ENCODE data around the gene ETV6. TPM values are rescaled to one million over a fixed set of nuclear protein-coding genes. Genes with fewer than 3 reads are reported as not detected.
"Not testable (repeated sequence)": the region's sequence is repeated elsewhere in the genome, so short reads cannot be mapped to it uniquely, and the experiment has no call there.

The ETV6 gene
- total RNA-seq, 1 experiment from 2014 or later: 14.1 TPM

DNA sequence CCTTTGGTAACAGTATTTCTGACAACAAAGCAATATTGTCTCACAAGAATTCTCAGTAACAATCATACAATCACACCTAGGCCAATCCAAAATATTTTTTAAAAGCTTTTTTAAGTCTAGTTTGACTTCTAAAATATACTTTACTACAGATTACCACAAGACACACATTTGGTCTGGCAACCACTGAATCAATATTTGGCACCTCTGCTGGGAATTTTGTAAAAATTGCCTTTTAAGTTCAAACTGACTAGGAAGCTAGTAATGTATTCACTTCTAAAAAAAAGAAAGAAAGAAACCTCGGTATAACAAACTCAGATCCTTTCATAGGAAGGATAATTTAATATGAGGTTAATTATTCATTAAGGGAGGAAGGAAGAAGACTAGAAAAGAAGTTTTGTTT, 18.2 kb upstream of the ETV6 start:
- BruUV-seq (replicated peaks): no TSS peak
- RAD21 ChIA-PET (ENCODE audit: low non-redundant PET in 1 of 2, low total read pairs in 2 of 2, uncharacterized antibody in 2 of 2, unreplicated experiment in 2 of 2): no interaction called here
- Histone ChIP-seq H3K79me2 (ENCODE audit: insufficient read depth, low read length) (no peaks in the 10 kb centered on the region), H3K4me3 (replicated peaks in 1 of 2; ENCODE audit: low read depth in 1 of 2, low read length in 2 of 2) (no peak overlapping the region), H3K9me3 (ENCODE audit: control insufficient read depth in 1 of 2, insufficient read depth in 1 of 2, low read depth in 1 of 2, low read length in 2 of 2) (0 out of 4 replicates have a peak, but pooled peaks cover 0 to 3% of the 10 kb centered on the region in 2 experiments), H4K20me1 (ENCODE audit: insufficient read depth) (no peaks in the 10 kb centered on the region), H3K36me3 (ENCODE audit: control insufficient read depth in 1 of 2, insufficient read depth in 2 of 2, low read length in 2 of 2) (no peaks in the 10 kb centered on the region), H3K4me1 (ENCODE audit: control insufficient read depth in 1 of 2, insufficient read depth in 2 of 2, low read length in 2 of 2) (no peaks in the 10 kb centered on the region), H3K9ac (ENCODE audit: low read length) (no peak overlapping the region), H3K27ac (ENCODE audit: low read depth, low read length) (no peak overlapping the region), H3K4me2 (ENCODE audit: low read length) (no peak overlapping the region), H3K9me2 (ENCODE audit: insufficient read depth) (no peaks in the 10 kb centered on the region), H3K27me3 (ENCODE audit: insufficient read depth, low read length) (no peaks in the 10 kb centered on the region), H2AFZ (ENCODE audit: low read depth, low read length, poor library complexity, severe bottlenecking) (peak overlapping the region; percentile 19)
- ATAC-seq (no peak), DNase-seq (ENCODE audit: low read depth, low spot score) (no peak)
- intact Hi-C loops (cut with micrococcal nuclease): no loop called here
- POLR2A ChIA-PET: interaction anchor here (0.8 kb wide), 1 partner anchor 7 kb away, joined by 3 read pairs; no protein-coding TSS in a partner anchor
- CTCF ChIA-PET: no interaction called here
- TF ChIP-seq EZH2phosphoT487 (IDR thresholded peaks at IDR 0.05; ENCODE audit: borderline replicate concordance) (no peak), ELF1 (IDR thresholded peaks at IDR 0.05; ENCODE audit: borderline replicate concordance, low read depth) (no peak), FOSL1 (IDR thresholded peaks at IDR 0.05; ENCODE audit: low read depth) (no peak), CBX3 (IDR thresholded peaks at IDR 0.05; ENCODE audit: low read depth) (no peak), SP1 (IDR thresholded peaks at IDR 0.05; ENCODE audit: low read depth) (no peak), YY1 (IDR thresholded peaks at IDR 0.05; ENCODE audit: extremely low read depth, insufficient replicate concordance, low read depth, low read length) (no peak), POLR2A (IDR thresholded peaks at IDR 0.05; ENCODE audit: borderline replicate concordance, extremely low read depth, insufficient read depth, insufficient read length) (no peak), ZNF274 (IDR thresholded peaks at IDR 0.05; ENCODE audit: low read depth, low read length) (no peak)
- TF ChIP-seq, protein P1, sequence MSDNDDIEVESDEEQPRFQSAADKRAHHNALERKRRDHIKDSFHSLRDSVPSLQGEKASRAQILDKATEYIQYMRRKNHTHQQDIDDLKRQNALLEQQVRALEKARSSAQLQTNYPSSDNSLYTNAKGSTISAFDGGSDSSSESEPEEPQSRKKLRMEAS (IDR thresholded peaks at IDR 0.05): no peak

DNA sequence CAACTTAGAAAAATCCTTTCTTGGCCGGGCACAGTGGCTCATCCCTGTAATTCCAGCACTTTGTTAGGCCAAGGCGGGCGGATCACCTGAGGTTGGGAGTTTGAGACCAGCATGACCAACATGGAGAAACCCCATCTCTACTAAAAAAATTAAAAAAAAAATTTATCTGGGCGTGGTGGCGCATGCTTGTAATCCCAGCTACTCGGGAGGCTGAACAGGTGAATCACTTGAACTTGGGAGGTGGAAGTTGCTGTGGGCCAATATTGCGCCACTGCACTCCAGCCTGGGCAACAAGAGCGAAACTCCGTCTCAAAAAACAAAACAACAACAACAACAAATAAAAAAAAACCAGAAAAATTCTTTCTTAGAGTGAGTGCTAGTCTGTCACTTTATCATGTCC, 17.6 kb upstream of the ETV6 start:
- H3K27me3 ChIP-seq (ENCODE audit: insufficient read depth, low read length); BruUV-seq (replicated peaks); intact Hi-C loops (cut with micrococcal nuclease): not testable (repeated sequence)

More for the DNA sequence above, 17.6 kb upstream of the ETV6 start:
- H3K4me1 ChIP-seq (ENCODE audit: control insufficient read depth in 1 of 2, insufficient read depth in 2 of 2, low read length in 2 of 2); H3K9ac ChIP-seq (ENCODE audit: low read length); RAD21 ChIA-PET (ENCODE audit: low non-redundant PET in 1 of 2, low total read pairs in 2 of 2, uncharacterized antibody in 2 of 2, unreplicated experiment in 2 of 2); H2AFZ ChIP-seq (ENCODE audit: low read depth, low read length, poor library complexity, severe bottlenecking); H3K9me3 ChIP-seq (ENCODE audit: control insufficient read depth in 1 of 2, insufficient read depth in 1 of 2, low read depth in 1 of 2, low read length in 2 of 2); H3K4me2 ChIP-seq (ENCODE audit: low read length); H3K36me3 ChIP-seq (ENCODE audit: control insufficient read depth in 1 of 2, insufficient read depth in 2 of 2, low read length in 2 of 2); ATAC-seq; H3K9me2 ChIP-seq (ENCODE audit: insufficient read depth); H3K79me2 ChIP-seq (ENCODE audit: insufficient read depth, low read length); CTCF ChIA-PET; DNase-seq (ENCODE audit: low read depth, low spot score); H3K4me3 ChIP-seq (replicated peaks in 1 of 2; ENCODE audit: low read depth in 1 of 2, low read length in 2 of 2); H4K20me1 ChIP-seq (ENCODE audit: insufficient read depth); H3K27ac ChIP-seq (ENCODE audit: low read depth, low read length): not testable (repeated sequence)
- POLR2A ChIA-PET: interaction anchor here (0.8 kb wide), 1 partner anchor 8 kb away, joined by 3 read pairs; no protein-coding TSS in a partner anchor
